GM12878 (cell line): ENCODE results near the gene SELENBP1. TPM values are rescaled to one million over a fixed set of nuclear protein-coding genes. Genes with fewer than 3 reads are reported as not detected.

ENCODE experiments used
- ATAC-seq: fragments of 200-7000 bp; cut with Tn5 transposase; 3 replicates; pipeline ENCODE4 v1.9.1; 2020; ENCODE audit warnings: mild to moderate bottlenecking, moderate library complexity
- BruUV-seq: library from RNA; stranded (reverse); fragments of 400-500 nt; replicated peaks from 2 replicates; lab custom pipeline; 2021; lab: Mats Ljungman, UMichigan
- CTCF ChIA-PET: fragments of 300-600 bp; sonication (Branson Sonifier 250); formaldehyde crosslinking; extraction: SDS; loops from one replicate; lab custom pipeline; 2021; ENCODE audit warnings: inconsistent platforms; lab: Yijun Ruan, JAX
- POLR2A ChIA-PET: fragments of 350-600 bp; formaldehyde crosslinking; extraction: SDS; loops from one replicate; lab custom pipeline; 2021; ENCODE audit warnings: inconsistent platforms; lab: Charles Lee
- RAD21 ChIA-PET: fragments of 300-600 bp; sonication (Branson Sonifier 250); formaldehyde crosslinking; loops from one replicate; lab custom pipeline; 2023; ENCODE audit warnings: antibody characterized with exemption; ENCODE audit not compliant: unreplicated experiment; lab: Charles Lee
- SMC1A ChIA-PET: fragments of 300-600 bp; sonication (Branson Sonifier 250); formaldehyde crosslinking; loops from one replicate; lab custom pipeline; 2023; ENCODE audit not compliant: unreplicated experiment, uncharacterized antibody; lab: Charles Lee
- DNase-seq: peaks from one replicate; pipeline ENCODE4 v3.0.0-alpha.2; 2011; ENCODE audit warnings: low read depth, low spot score
- FAIRE-seq: peaks from 3 replicates; lab custom pipeline; 2011; peaks lifted over from hg19 to GRCh38; lab: Jason Lieb, UNC
- H2AFZ ChIP-seq: 2 replicates; pipeline ENCODE4 v1.6.0; 2011; ENCODE audit warnings: low read depth, low read length, control low read depth; ENCODE audit not compliant: control insufficient read depth
- H3K27ac ChIP-seq: 2 replicates; pipeline ENCODE4 v1.5.1; 2011; ENCODE audit warnings: control low read depth; ENCODE audit not compliant: control insufficient read depth, insufficient read depth
- H3K27me3 ChIP-seq, 2 experiments: replicated peaks in 1 of 2; 2 replicates each; pipeline versions ENCODE4 v1.6.0 to v1.6.1; 2011; ENCODE audit warnings: low read length in 1 of 2; ENCODE audit not compliant: control insufficient read depth in 2 of 2, insufficient read depth in 2 of 2
- H3K36me3 ChIP-seq, 2 experiments: 2 replicates each; pipeline ENCODE4 v1.5.1; 2011; ENCODE audit warnings: low read length in 1 of 2; ENCODE audit not compliant: control insufficient read depth in 2 of 2, insufficient read depth in 2 of 2
- H3K4me1 ChIP-seq: 2 replicates; pipeline ENCODE4 v1.6.1; 2011; ENCODE audit warnings: mild to moderate bottlenecking, low read length, moderate library complexity, mixed read lengths; ENCODE audit not compliant: control insufficient read depth, insufficient read depth
- H3K4me2 ChIP-seq: 2 replicates; pipeline ENCODE4 v1.6.0; 2011; ENCODE audit warnings: control low read depth; ENCODE audit not compliant: control insufficient read depth, insufficient read depth
- H3K4me3 ChIP-seq: fragments of 200-600 bp; sonication (generic); 2 replicates; pipeline ENCODE4 v1.5.1; 2016
- H3K79me2 ChIP-seq: 2 replicates; pipeline ENCODE4 v1.6.0; 2011; ENCODE audit warnings: low read length; ENCODE audit not compliant: control insufficient read depth, insufficient read depth
- H3K9ac ChIP-seq: 2 replicates; pipeline ENCODE4 v1.8.0; 2011; ENCODE audit warnings: low read length, control low read depth, mixed read lengths; ENCODE audit not compliant: control insufficient read depth, insufficient read depth
- H3K9me3 ChIP-seq: replicated peaks from 3 replicates; pipeline ENCODE4 v1.5.1; 2011; ENCODE audit warnings: mild to moderate bottlenecking, low read length; ENCODE audit not compliant: control insufficient read depth, insufficient read depth
- H4K20me1 ChIP-seq: 2 replicates; pipeline ENCODE4 v1.6.0; 2011; ENCODE audit not compliant: control insufficient read depth, insufficient read depth
- CHD2 ChIP-seq: IDR thresholded peaks from 2 replicates; pipeline ENCODE4 v1.6.1; 2011; ENCODE audit warnings: low read depth, low read length, improper control_type of control experiment, borderline replicate concordance
- GATAD2B ChIP-seq: fragments of 450-650 bp; conservative IDR thresholded peaks from 2 replicates; pipeline ENCODE4 v1.6.1; 2017; ENCODE audit warnings: low read depth, mild to moderate bottlenecking, moderate library complexity
- HDAC2 ChIP-seq: fragments of 200-600 bp; sonication (generic); IDR thresholded peaks from 2 replicates; pipeline ENCODE4 v1.6.1; 2017
- MLLT1 ChIP-seq: fragments of 450-650 bp; IDR thresholded peaks from 2 replicates; pipeline ENCODE4 v1.6.1; 2016; ENCODE audit warnings: mild to moderate bottlenecking
- MYC ChIP-seq: IDR thresholded peaks from 2 replicates; pipeline ENCODE4 v1.6.1; 2011; ENCODE audit warnings: mild to moderate bottlenecking, low read length, moderate library complexity, inconsistent platforms; ENCODE audit not compliant: insufficient read depth, insufficient replicate concordance, insufficient read length, severe bottlenecking
- NR2F1 ChIP-seq: fragments of 450-650 bp; conservative IDR thresholded peaks from 2 replicates; pipeline ENCODE4 v1.6.1; 2017; ENCODE audit warnings: mild to moderate bottlenecking
- PRDM15 ChIP-seq: fragments of 450-650 bp; formaldehyde crosslinking; IDR thresholded peaks from 2 replicates; pipeline ENCODE4 v1.4.0; 2020; ENCODE audit warnings: mild to moderate bottlenecking, moderate library complexity
- RBBP5 ChIP-seq: fragments of 200-600 bp; sonication (generic); conservative IDR thresholded peaks from 2 replicates; pipeline ENCODE4 v1.6.1; 2016
- YBX1 ChIP-seq: fragments of 450-650 bp; IDR thresholded peaks from 2 replicates; pipeline ENCODE4 v1.6.1; 2016; ENCODE audit warnings: antibody characterized with exemption
- ZNF384 ChIP-seq: IDR thresholded peaks from 2 replicates; pipeline ENCODE4 v1.6.1; 2012; ENCODE audit warnings: low read depth, mild to moderate bottlenecking, low read length, improper control_type of control experiment, borderline replicate concordance
- ZZZ3 ChIP-seq: IDR thresholded peaks from 2 replicates; pipeline ENCODE4 v1.6.1; 2011; ENCODE audit warnings: low read depth; ENCODE audit not compliant: control insufficient read depth, insufficient read length
- WGBS: methylation state at CpG from one replicate; pipeline ENCODE4 v1.1.6; 2016; ENCODE audit warnings: low lambda C conversion rate; ENCODE audit not compliant: insufficient replicate concordance, insufficient coverage; ENCODE audit errors: missing lambda C conversion rate; 5-methylcytosine and 5-hydroxymethylcytosine counted together
- in situ Hi-C: fragments of 300-500 bp; cut with MboI; formaldehyde crosslinking; loops from 9 replicates; pipeline ENCODE4 v1.14.3; 2018; ENCODE audit warnings: mixed read lengths
- intact Hi-C: fragments of 100-400 bp; cut with micrococcal nuclease; formaldehyde crosslinking; loops from one replicate; pipeline ENCODE4 v1.14.2; 2022; ENCODE audit not compliant: unreplicated experiment
- polyA plus RNA-seq, 11 experiments: library from polyadenylated mRNA; depleted of rRNA in 4 of 11; unstranded in 6 of 11; stranded (reverse) in 5 of 11; fragments of >200 nt; fragmentation: Nextera tagmentation in 4 of 11; fragmentation: Illumina TruSeq in 1 of 11; extraction: Ambion mirVana in 4 of 11; extraction: Trizol in 1 of 11; gene quantifications; 1 replicate in 1 of 11; 2 replicates in 10 of 11; pipeline versions ENCODE4 v1.2.1 to v1.2.3, GENCODE V29; 2011 to 2016; ENCODE audit warnings: inconsistent platforms in 2 of 11, missing spikeins in 2 of 11, low read depth in 1 of 11
- total RNA-seq, 4 experiments: library from RNA; depleted of rRNA in 3 of 4; stranded (reverse); fragments of >200 nt in 3 of 4; fragmentation: Illumina TruSeq in 1 of 4; extraction: Trizol in 1 of 4; gene quantifications; 2 replicates each; pipeline versions ENCODE4 v1.2.1 to v1.2.3, GENCODE V29; 2013 to 2021
- TF ChIP-seq, protein P1 (sequence below): fragments of 450-650 bp; conservative IDR thresholded peaks from 2 replicates; pipeline ENCODE4 v1.6.1; 2017; ENCODE audit warnings: mild to moderate bottlenecking, moderate library complexity

Gene SELENBP1
- total and polyA plus RNA-seq, 10 of the 15 experiments (the other 5 are each of a cell fraction or from before 2014, with no cell fraction given): 0.41 TPM; not detected in 9

DNA sequence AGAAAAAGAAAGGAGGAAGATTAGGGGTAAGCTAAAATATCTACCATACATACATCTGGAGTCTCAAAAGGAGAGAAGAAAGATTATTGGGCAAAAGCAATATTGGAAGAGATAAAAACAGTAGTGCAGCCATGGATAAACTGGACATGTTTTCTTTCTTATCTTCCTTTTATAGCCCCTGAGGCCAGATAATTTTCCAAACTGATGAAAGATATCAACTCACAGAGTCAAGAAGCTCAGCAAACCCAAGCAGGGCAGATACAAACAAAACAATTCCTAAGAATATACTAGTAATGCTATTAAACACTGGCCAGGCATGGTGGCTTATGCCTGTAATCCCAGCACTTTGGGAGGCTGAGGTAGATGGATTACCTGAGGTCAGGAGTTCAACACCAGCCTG, 21.1 kb upstream of the SELENBP1 start (continued):
- TF ChIP-seq PRDM15 (CRISPR knock-in tag) (no peak), HDAC2 (no peak), CHD2 (no peak), YBX1 (no peak), NR2F1 (no peak), RBBP5 (no peak)
- TF ChIP-seq, protein P1, sequence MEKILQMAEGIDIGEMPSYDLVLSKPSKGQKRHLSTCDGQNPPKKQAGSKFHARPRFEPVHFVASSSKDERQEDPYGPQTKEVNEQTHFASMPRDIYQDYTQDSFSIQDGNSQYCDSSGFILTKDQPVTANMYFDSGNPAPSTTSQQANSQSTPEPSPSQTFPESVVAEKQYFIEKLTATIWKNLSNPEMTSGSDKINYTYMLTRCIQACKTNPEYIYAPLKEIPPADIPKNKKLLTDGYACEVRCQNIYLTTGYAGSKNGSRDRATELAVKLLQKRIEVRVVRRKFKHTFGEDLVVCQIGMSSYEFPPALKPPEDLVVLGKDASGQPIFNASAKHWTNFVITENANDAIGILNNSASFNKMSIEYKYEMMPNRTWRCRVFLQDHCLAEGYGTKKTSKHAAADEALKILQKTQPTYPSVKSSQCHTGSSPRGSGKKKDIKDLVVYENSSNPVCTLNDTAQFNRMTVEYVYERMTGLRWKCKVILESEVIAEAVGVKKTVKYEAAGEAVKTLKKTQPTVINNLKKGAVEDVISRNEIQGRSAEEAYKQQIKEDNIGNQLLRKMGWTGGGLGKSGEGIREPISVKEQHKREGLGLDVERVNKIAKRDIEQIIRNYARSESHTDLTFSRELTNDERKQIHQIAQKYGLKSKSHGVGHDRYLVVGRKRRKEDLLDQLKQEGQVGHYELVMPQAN: no peak

- WGBS: 41% methylated on average over 3 of the region's 3 CpGs
- ChIA-PET CTCF (no interaction called here), RAD21 (no interaction called here), POLR2A (interaction anchor here (0.7 kb wide), 1 partner anchor 488 kb away, joined by 6 read pairs; no protein-coding TSS in a partner anchor), SMC1A (no interaction called here)
- no peak for DNase-seq
- in situ Hi-C loops (no loop called here), intact Hi-C loops (no loop called here)
- H3K9ac ChIP-seq: no peak overlapping the region
- H3K36me3 ChIP-seq: no peaks in the 10 kb centered on the region
- no peaks in the 10 kb centered on the region for H3K79me2 ChIP-seq
- BruUV-seq: no TSS peak
- no peak overlapping the region for H2AFZ ChIP-seq
- no peaks in the 10 kb centered on the region for H3K4me1 ChIP-seq
- H3K9me3 ChIP-seq: no peaks in the 10 kb centered on the region
- H3K4me2 ChIP-seq: no peak overlapping the region
- H3K27me3 ChIP-seq: no peaks in the 10 kb centered on the region
- no peak for FAIRE-seq
- H4K20me1 ChIP-seq: no peaks in the 10 kb centered on the region
- H3K27ac ChIP-seq: no peak overlapping the region
- no peak for ATAC-seq
- H3K4me3 ChIP-seq: no peak overlapping the region
- TF ChIP-seq ZNF384 (no peak), MYC (no peak), ZZZ3 (no peak), MLLT1 (no peak), GATAD2B (no peak)
Measured at GRCh38 chr1:151391079-151391563, 18.6 kb upstream of the SELENBP1 start.
